K562 (cell line): ENCODE measurements around the gene CPT1B. TPM values are rescaled to one million over a fixed set of nuclear protein-coding genes. Genes with fewer than 3 reads are reported as not detected.

Experiments used
- BRD9 ChIP-seq: fragments of 450-650 bp; IDR thresholded peaks from 2 replicates; pipeline ENCODE4 v1.6.1; 2018; ENCODE audit warnings: low read depth; ENCODE audit not compliant: partially characterized antibody
- CREB1 ChIP-seq, 2 experiments: sonication (generic) in 1 of 2; formaldehyde crosslinking in 1 of 2; IDR thresholded peaks; 2 replicates each; pipeline versions ENCODE4 v1.6.1 to v1.8.0; 2012 to 2022; ENCODE audit warnings: inconsistent platforms in 1 of 2, mild to moderate bottlenecking in 1 of 2, missing genetic modification reagents in 1 of 2, moderate library complexity in 1 of 2
- HNRNPLL ChIP-seq: fragments of 200-400 bp; formaldehyde crosslinking; IDR thresholded peaks from 2 replicates; pipeline ENCODE4 v1.6.1; 2017; ENCODE audit warnings: low read length, low read depth, mild to moderate bottlenecking; ENCODE audit not compliant: poor library complexity, severe bottlenecking
- MXI1 ChIP-seq: IDR thresholded peaks from 2 replicates; pipeline ENCODE4 v1.6.1; 2011; ENCODE audit warnings: low read depth, mild to moderate bottlenecking, improper control_type of control experiment, low read length
- NFATC3 ChIP-seq: fragments of 450-650 bp; IDR thresholded peaks from 2 replicates; pipeline ENCODE4 v1.6.1; 2017; ENCODE audit warnings: mild to moderate bottlenecking
- NFIC ChIP-seq: fragments of 450-650 bp; IDR thresholded peaks from 2 replicates; pipeline ENCODE4 v1.6.1; 2017; ENCODE audit warnings: mild to moderate bottlenecking, inconsistent platforms
- PHF8 ChIP-seq: fragments of 200-600 bp; sonication (generic); IDR thresholded peaks from 2 replicates; pipeline ENCODE4 v1.6.1; 2012; ENCODE audit warnings: mixed run types, mild to moderate bottlenecking, inconsistent platforms, low read length, moderate library complexity, borderline replicate concordance
- POLR2AphosphoS5 ChIP-seq: IDR thresholded peaks from 2 replicates; pipeline ENCODE4 v1.6.1; 2011; ENCODE audit warnings: mild to moderate bottlenecking, low read depth, low read length, moderate library complexity; ENCODE audit not compliant: control insufficient read depth, insufficient read depth
- SRF ChIP-seq, 2 experiments: fragments of 250-450, 450-650 bp in 1 of 2; sonication (Bioruptor Pico) in 1 of 2; sonication (generic) in 1 of 2; formaldehyde crosslinking; IDR thresholded peaks; 2 replicates each; pipeline versions ENCODE4 v1.5.0 to v1.5.1; 2020 to 2022; ENCODE audit warnings: mild to moderate bottlenecking in 1 of 2, missing genetic modification reagents in 1 of 2
- TAL1 ChIP-seq: fragments of 450-650 bp; IDR thresholded peaks from 2 replicates; pipeline ENCODE4 v1.6.1; 2016; ENCODE audit warnings: mild to moderate bottlenecking
- ZFP30 ChIP-seq: fragments of 250-450 bp; sonication (Bioruptor Pico); IDR thresholded peaks from 2 replicates; pipeline ENCODE4 v1.8.0; 2022; ENCODE audit warnings: moderate library complexity, mild to moderate bottlenecking, inconsistent platforms, borderline replicate concordance
- ZNF253 ChIP-seq: fragments of 250-450 bp; sonication (Bioruptor Pico); conservative IDR thresholded peaks from 2 replicates; pipeline ENCODE4 v1.6.1; 2021; ENCODE audit warnings: mild to moderate bottlenecking
- polyA plus RNA-seq, 8 experiments: library from polyadenylated mRNA; depleted of rRNA in 4 of 8; stranded (reverse) in 5 of 8; unstranded in 3 of 8; fragments of >200 nt; fragmentation: Nextera tagmentation in 2 of 8; fragmentation: Illumina TruSeq in 1 of 8; extraction: Ambion mirVana in 2 of 8; extraction: Trizol in 1 of 8; gene quantifications; 2 replicates each; pipeline versions ENCODE4 v1.2.1 to v1.2.3, GENCODE V29; 2011 to 2014; ENCODE audit warnings: inconsistent platforms in 1 of 8, missing spikeins in 1 of 8
- total RNA-seq, 7 experiments: library from RNA; depleted of rRNA in 6 of 7; stranded (reverse); fragments of >200 nt in 6 of 7; fragmentation: Illumina TruSeq in 2 of 7; extraction: Trizol in 2 of 7; gene quantifications; 2 replicates each; pipeline versions ENCODE4 v1.2.1 to v1.2.3, GENCODE V29; 2011 to 2021; ENCODE audit warnings: low replicate concordance in 1 of 7
- TF ChIP-seq, protein P1 (sequence below), 2 experiments: fragments of 450-650 bp; IDR thresholded peaks; 2 replicates each; pipeline ENCODE4 v1.6.1; 2016; ENCODE audit warnings: mild to moderate bottlenecking in 2 of 2, borderline replicate concordance in 1 of 2, low read depth in 1 of 2, moderate library complexity in 1 of 2
- TF ChIP-seq, protein P2 (sequence below): fragments of 450-650 bp; formaldehyde crosslinking; IDR thresholded peaks from 2 replicates; pipeline ENCODE4 v1.4.0; 2020; ENCODE audit warnings: mild to moderate bottlenecking, mixed read lengths

Gene CPT1B
- total and polyA plus RNA-seq, 9 of the 15 experiments (the other 6 are each of a cell fraction or from before 2014, with no cell fraction given), result 0.35 to 6.1 (median 2.6) TPM

DNA sequence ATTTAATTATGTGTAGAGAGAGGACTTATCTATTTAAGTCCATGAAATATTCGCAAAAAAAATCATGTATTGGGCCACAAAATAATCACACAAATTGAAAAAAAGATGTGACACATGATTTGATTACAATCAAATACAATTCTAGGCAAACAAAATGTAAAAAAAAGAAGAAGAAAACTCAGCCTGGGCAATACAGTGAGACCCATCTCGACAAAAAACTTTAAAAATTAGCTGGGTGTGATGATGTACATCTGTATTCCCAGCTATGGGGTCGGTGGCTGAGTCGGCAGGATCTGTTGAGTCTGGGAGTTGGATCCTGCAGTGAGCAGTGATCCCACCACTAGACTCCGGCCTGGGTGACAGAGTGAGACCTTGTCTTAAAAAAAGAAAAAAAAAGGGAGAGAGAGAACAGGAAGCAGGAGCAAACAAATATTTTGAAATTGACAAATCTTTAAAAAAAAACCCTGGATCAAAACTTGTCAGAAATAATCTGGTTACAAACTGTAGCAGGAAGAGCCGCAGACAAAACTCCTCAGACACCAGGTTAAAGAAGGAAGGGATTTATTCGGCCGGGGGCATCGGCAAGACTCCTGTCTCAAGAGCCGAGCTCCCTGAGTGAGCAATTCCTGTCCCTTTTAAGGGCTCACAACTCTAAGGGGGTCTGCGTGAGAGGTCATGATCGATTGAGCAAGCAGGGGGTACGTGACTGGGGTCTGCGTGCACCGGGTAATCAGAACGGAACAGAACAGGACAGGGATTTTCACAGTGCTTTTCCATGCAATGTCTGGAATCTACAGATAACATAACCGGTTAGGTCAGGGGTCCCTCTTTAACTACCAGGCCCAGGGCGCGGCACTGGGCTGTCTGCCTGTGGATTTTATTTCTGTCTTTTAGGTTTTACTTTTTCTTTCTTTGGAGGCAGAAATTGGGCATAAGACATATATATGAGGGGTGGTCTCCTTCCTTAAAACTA lies 45.1 kb downstream of the CPT1B start (continued):
- TF ChIP-seq, protein P1, sequence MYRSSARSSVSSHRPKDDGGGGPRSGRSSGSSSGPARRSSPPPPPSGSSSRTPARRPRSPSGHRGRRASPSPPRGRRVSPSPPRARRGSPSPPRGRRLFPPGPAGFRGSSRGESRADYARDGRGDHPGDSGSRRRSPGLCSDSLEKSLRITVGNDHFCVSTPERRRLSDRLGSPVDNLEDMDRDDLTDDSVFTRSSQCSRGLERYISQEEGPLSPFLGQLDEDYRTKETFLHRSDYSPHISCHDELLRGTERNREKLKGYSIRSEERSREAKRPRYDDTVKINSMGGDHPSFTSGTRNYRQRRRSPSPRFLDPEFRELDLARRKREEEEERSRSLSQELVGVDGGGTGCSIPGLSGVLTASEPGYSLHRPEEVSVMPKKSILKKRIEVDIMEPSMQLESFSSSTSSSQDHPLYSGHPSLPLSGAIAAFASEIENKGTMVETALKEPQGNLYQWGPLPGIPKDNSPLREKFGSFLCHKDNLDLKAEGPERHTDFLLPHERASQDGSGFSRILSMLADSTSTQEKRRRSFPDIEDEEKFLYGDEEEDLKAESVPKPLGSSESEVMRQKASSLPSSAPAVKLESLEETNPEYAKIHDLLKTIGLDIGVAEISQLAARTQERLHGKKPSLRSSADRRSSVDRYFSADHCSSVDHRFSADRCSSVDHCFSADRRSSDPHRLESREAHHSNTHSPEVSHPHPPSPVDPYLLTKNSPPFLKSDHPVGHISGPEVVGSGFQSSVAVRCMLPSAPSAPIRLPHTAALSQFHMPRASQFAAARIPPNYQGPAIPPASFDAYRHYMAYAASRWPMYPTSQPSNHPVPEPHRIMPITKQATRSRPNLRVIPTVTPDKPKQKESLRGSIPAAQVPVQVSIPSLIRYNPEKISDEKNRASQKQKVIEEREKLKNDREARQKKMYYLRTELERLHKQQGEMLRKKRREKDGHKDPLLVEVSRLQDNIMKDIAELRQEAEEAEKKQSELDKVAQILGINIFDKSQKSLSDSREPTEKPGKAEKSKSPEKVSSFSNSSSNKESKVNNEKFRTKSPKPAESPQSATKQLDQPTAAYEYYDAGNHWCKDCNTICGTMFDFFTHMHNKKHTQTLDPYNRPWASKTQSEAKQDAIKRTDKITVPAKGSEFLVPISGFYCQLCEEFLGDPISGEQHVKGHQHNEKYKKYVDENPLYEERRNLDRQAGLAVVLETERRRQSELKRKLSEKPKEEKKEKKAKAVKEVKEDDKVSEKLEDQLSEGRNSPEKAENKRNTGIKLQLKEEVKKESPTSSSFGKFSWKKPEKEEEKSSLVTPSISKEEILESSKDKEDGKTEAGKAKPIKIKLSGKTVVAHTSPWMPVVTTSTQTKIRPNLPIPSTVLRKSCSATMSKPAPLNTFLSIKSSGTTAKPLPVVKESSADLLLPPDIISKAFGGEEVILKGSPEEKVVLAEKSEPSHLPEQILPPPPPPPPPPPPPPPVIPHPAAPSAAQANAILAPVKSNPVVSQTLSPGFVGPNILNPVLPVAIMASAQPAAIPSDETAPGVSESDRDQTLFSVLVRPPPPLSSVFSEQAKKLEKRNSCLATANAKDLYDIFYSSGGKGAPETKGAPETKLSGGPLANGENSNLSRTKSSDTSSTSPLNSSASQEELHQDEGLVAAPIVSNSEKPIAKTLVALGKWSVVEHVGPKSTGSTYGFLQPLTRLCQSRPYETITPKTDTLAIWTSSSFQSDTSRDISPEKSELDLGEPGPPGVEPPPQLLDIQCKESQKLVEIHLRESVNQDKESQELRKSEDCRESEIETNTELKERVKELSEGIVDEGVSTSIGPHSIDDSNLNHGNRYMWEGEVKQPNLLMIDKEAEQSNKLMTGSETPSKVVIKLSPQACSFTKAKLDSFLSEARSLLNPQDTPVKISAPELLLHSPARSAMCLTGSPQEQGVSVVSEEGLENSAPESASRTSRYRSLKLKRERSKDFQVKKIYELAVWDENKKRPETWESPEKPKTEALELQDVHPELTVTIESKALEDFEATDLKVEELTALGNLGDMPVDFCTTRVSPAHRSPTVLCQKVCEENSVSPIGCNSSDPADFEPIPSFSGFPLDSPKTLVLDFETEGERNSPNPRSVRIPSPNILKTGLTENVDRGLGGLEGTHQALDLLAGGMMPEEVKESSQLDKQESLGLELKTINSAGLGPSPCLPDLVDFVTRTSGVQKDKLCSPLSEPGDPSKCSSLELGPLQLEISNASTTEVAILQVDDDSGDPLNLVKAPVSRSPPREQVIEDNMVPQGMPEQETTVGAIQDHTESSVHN (IDR thresholded peaks at IDR 0.05; ENCODE audit: borderline replicate concordance in 1 of 2, low read depth in 1 of 2), result no peak
- TF ChIP-seq MXI1 (no peak), PHF8 (no peak), TAL1 (peak; percentile 83), ZNF253 (CRISPR knock-in tag) (no peak), CREB1 (IDR thresholded peaks at IDR 0.05) (no peak), CREB1 (CRISPR knock-in tag; IDR thresholded peaks at IDR 0.05) (no peak), HNRNPLL (no peak), ZFP30 (CRISPR knock-in tag) (no peak), BRD9 (no peak), NFIC (peak; percentile 35; the same call in 1 of the 2 replicates), NFATC3 (no peak), SRF (CRISPR knock-in tag; IDR thresholded peaks at IDR 0.05) (no peak), POLR2AphosphoS5 (no peak)
- TF ChIP-seq, protein P2, sequence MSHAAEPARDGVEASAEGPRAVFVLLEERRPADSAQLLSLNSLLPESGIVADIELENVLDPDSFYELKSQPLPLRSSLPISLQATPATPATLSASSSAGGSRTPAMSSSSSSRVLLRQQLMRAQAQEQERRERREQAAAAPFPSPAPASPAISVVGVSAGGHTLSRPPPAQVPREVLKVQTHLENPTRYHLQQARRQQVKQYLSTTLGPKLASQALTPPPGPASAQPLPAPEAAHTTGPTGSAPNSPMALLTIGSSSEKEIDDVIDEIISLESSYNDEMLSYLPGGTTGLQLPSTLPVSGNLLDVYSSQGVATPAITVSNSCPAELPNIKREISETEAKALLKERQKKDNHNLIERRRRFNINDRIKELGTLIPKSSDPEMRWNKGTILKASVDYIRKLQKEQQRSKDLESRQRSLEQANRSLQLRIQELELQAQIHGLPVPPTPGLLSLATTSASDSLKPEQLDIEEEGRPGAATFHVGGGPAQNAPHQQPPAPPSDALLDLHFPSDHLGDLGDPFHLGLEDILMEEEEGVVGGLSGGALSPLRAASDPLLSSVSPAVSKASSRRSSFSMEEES, result no peak
